NCI-H2196 treated with DMSO at 0.1 percent for 48 hours (cell line): ENCODE data around the gene PGAM2.

Source experiments
- DNase-seq: peaks from one replicate; lab custom pipeline; 2025; ENCODE audit not compliant: unreplicated experiment; lab: John Stamatoyannopoulos, UW

Gene PGAM2

GRCh38 chr7:44103923-44104859 lies 38.8 kb upstream of the PGAM2 start, which contains the start of gene AEBP1:
AEBP1 (plus strand) TSS chr7:44104345; CDS start chr7:44104666, 321 bp downstream.
- no peak for DNase-seq

- DNase-seq, result no peak
These were observed 38.2 kb upstream of the PGAM2 start for GRCh38 chr7:44103566-44103922.

GRCh38 chr7:44102846-44103565 lies 37.6 kb upstream of the PGAM2 start:
- no peak for DNase-seq

- DNase-seq, result no peak
These were observed 36.8 kb upstream of the PGAM2 start for GRCh38 chr7:44101966-44102845.

GRCh38 chr7:44101303-44101965 lies 36.1 kb upstream of the PGAM2 start:
- DNase-seq, result no peak

- DNase-seq, result no peak
These were observed 35.3 kb upstream of the PGAM2 start for GRCh38 chr7:44100458-44101302.

- no peak for DNase-seq
These were observed 34.3 kb upstream of the PGAM2 start for GRCh38 chr7:44099669-44100068.

- DNase-seq, result no peak
These were observed 33.0 kb upstream of the PGAM2 start for GRCh38 chr7:44098092-44099068.

GRCh38 chr7:44097064-44097932 lies 31.9 kb upstream of the PGAM2 start:
- no peak for DNase-seq

- DNase-seq, result no peak
These were observed 31.0 kb upstream of the PGAM2 start for GRCh38 chr7:44096326-44096881.

GRCh38 chr7:44095781-44096180 lies 30.4 kb upstream of the PGAM2 start:
- no peak for DNase-seq

- no peak for DNase-seq
These were observed 29.7 kb upstream of the PGAM2 start for GRCh38 chr7:44094883-44095592.

GRCh38 chr7:44094365-44094764 lies 29.0 kb upstream of the PGAM2 start:
- DNase-seq, result no peak

- no peak for DNase-seq
These were observed 27.8 kb upstream of the PGAM2 start for GRCh38 chr7:44093102-44093641.

- DNase-seq, result no peak
These were observed 22.8 kb upstream of the PGAM2 start for GRCh38 chr7:44087911-44088838.
